T47D (cell line): ENCODE results near the gene RNF39.

Source experiments
- DNase-seq, 2 experiments: peaks; one replicate each; pipeline versions ENCODE4 v3.0.0 to v3.0.0-alpha.2; 2011 to 2012; ENCODE audit warnings: low read depth in 1 of 2, low spot score in 1 of 2
- JUND ChIP-seq: IDR thresholded peaks from 2 replicates; pipeline ENCODE4 v1.6.1; 2012; ENCODE audit warnings: low read depth
- in situ Hi-C: cut with HindIII; loops from 2 replicates; pipeline ENCODE4 v1.10.0; 2016; ENCODE audit warnings: low sequenced_read_pairs, low pct_unique_long_range_greater_than_20kb

The RNF39 gene

DNA sequence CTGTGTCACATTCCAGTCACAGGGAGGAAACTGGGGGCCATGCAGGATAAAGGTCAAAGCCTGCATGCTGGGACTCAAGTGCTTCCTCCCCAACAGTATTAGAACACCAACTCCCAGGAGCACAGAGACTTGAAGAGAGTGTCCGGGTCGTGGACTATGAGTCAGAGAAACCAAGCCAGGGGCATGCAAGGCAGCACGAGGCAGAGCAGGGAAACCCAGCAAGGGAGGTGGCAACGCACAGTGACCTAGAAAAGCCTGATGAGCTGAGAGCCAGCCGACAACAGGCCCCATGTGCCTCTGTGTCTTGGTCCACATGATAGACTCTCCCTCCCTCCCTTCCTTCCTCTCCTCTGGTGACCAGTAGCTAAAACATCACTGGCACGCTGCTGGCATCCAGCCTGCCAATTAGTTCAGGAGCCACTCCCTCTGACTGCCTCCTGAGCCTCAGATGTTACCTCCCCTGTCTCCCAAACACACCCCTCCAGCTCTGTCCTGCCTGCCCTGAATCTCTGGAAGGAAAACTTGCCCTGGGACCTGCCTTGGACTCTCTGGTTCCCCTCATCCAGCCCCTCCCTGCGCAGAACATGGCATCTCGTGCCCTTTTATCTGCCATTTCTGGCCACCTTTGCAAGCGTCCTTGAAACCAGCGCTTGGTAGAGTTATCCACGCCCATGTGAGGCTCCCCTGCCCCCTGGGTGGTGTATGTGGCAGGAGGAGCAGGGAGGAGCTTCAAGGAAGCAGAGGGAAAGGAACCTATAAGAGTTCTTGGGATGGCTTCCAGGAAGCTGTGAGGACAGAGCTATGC lies 16.2 kb upstream of the RNF39 start:
- in situ Hi-C loops = no loop called here
- DNase-seq = peak in 1 of 2 experiments; percentile 89
- TF ChIP-seq JUND = no peak

DNA sequence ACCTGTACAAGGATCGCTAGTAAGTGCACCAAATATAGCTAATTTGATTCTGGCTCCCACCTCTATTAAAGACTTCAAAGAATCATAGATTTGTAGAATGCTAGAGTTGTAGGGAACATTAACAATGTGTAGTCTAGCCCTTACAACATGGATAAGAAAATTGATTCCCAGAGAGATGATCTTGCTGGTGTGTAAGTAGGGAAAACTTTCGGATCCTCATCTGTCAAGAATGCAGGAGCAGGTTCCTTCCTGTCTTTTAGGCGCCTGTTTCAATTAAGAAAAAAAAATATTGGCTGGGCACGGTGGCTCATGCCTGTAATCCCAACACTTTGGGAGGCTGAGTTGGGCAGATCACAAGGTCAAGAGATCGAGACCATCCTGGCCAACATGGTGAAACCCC lies 12.3 kb upstream of the RNF39 start:
- in situ Hi-C loops = no loop called here
- DNase-seq = no peak
- TF ChIP-seq JUND = no peak

DNA sequence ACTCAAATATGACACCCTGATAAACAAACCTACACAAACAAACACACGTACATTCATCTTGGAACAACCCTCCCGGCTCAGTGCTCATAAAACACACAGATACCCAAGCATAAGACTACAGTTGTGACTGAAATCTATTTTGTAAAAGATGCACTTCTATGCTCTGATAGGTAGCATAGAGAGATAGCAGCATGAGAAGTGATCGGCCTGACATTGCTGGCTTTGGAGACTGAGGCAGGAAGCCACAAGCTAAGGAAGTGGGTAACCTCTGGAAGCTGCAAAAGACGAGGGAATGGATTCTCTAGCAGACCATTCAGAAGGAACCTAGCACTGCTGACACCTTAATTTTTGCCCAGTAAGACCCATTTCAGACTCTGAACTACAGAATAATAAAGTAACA lies 1.6 kb upstream of the RNF39 start:
- no peak for TF ChIP-seq JUND
- in situ Hi-C loops = no loop called here
- no peak for DNase-seq

DNA sequence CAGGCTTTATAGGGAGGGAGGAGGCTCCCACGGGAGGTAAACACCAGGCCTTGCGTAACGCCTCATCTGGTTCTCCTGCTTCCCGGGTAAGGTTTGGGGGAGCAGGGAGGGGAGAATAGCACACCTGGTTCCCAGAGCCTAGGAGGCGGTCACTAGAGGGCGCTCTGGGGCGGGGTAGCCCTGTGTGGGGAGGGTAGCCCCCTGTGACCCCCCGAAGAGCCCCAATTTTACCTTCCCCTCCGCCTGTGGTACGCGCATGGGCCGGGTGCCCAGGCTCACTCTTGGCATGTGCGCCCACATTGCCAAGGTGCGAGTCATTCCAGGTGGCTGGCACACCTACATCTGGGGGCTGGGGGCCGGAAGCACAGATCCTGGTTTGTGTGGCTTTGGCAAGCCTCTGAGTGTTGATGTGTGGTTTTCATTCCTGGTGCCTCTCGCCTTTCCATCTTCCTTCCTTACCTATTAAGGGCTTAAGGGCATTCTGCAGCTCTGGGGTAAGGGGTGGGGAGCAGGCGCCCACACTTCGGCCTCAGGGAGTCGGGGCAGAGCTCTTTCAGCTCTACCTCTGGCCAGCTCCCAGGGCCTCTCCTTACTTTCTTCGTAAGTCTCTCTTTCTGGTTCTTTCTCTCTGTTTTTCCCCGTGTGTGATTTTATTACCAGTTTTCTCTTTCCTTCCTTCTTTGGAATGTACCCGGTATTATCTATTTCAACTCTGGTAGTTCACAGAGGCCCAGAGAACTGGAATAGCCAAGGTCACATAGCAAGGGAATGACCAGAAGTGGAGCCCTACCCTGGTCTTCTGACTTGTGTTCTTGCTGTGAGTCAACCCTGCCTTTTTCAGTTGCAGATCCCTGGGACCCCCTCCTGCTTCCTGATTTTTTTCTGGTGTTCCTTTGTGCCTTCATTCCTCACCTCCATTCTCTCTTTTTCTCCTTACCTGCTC lies 492 bp upstream of the RNF39 start:
- TF ChIP-seq JUND = no peak
- peak; percentile 74 to 90 for DNase-seq
- in situ Hi-C loops = no loop called here

GRCh38 chr6:30074331-30075093 lies 1.1 kb downstream of the RNF39 start:
- in situ Hi-C loops = no loop called here
- no peak for TF ChIP-seq JUND
- peak in 1 of 2 experiments; percentile 40 for DNase-seq

DNA sequence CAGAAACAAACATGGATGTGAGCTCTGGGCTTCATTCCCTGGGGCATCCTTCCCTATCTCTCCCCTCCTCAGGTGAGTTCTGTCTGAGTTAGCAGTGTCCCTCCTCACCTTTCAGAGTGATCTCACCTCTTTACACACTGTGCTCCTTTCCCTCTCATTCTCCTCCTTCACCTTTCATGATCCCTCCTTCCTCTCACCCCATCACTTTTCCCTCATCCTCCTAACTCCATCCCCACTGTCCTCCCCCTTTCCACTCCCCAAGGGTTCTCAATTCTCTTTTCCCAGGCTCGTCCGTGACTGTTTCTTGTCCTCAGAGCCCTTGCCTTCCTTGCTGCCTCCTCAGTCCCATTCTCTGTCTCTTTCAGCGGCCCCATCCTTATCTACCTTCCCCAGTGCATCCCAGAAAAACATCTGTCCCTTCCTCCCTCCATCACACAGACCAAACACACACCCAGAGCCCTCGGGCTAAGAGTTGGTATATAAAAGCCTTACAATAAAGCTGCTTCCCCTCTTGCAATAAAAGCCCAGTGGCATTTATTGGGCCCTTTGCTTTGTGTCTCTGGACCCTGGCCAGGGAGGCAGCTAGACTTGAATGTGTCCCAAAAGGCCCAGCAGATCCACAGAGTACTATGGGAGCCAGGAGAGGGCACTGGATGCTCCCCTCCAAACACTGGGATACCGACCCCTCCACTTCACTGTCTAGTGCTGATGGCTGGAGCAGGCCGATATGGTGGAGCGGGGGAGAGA lies 1.9 kb downstream of the RNF39 start:
- TF ChIP-seq JUND = no peak
- in situ Hi-C loops = no loop called here
- DNase-seq = no peak

- in situ Hi-C loops = no loop called here
- no peak for TF ChIP-seq JUND
- DNase-seq = no peak
These were observed 3.7 kb downstream of the RNF39 start for GRCh38 chr6:30071858-30072257.

DNA sequence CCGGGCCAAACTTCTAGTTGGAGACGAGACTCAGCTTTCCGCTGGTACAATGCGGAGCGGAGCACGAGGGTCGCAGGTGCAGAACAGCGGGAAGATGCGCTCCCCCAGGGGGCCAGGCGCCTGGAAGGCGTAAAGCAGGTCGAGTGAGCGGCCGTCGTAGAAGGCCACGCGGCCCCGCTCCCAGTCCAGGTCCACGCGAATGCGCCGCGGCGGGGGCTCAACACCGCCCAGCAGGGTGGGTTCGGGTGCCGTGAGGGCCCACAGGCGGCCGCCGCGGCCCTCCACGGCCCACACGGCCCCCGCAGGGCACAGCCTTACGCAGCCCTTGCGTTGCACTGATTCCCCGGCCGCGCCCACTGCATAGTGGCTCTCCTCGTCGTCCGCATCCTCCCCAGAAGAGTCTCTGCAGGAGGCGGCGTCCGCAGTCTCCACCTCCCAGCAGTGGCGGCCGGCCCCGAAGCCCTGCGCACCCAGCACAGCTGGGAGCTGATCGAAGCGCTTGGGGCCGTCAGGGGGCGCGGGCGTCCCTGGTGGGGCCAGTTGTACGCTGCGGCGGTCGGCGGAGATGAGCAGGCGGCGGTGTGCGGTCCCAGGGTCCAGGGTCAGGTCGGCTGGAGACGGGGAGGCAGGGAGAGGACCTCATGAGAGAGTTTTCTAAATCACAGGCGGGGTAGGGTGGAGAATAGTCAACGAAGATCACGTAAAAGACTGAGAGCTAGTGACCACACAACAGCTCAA lies 4.3 kb downstream of the RNF39 start:
- in situ Hi-C loops = no loop called here
- no peak for DNase-seq

GRCh38 chr6:30067460-30068139 lies 8.0 kb downstream of the RNF39 start:
- in situ Hi-C loops = no loop called here
- DNase-seq = no peak
- no peak for TF ChIP-seq JUND

More for the DNA sequence above, 4.3 kb downstream of the RNF39 start:
- TF ChIP-seq JUND = no peak

- no peak for TF ChIP-seq JUND
- DNase-seq = peak; percentile 83 to 99
- in situ Hi-C loops = no loop called here
These were observed 8.8 kb downstream of the RNF39 start, which contains the start of gene PPP1R11 for GRCh38 chr6:30066577-30067459. Gene PPP1R11, plus strand, starts transcription at chr6:30067198. Its CDS starts 213 bp downstream, at chr6:30067411.
